Measurements from ENCODE around the gene KIFC1. TPM values are rescaled to one million over a fixed set of nuclear protein-coding genes. Genes with fewer than 3 reads are reported as not detected.

The KIFC1 gene
- total RNA-seq, 4 donors from 2014 or later = 9.6 to 38.9 (median 11.2) TPM

GRCh38 chr6:33418690-33419291 is 27.2 kb downstream of the KIFC1 start:
- Histone ChIP-seq H3K36me3 (peaks cover 9 to 28% (median 23%) of the 10 kb centered on the region in 3 donors), H3K4me3 (peak overlapping the region; percentile 24 to 85 (median 72)), H3K9me3 (no peaks in the 10 kb centered on the region), H3K27ac (peak overlapping the region; percentile 89 to 99 (median 96)), H3K4me1 (peaks cover 35 to 70% (median 37%) of the 10 kb centered on the region in 3 donors), H3K27me3 (no peaks in the 10 kb centered on the region)
- no peak for TF ChIP-seq POLR2A (IDR thresholded peaks at IDR 0.05)
- TF ChIP-seq, protein P1, sequence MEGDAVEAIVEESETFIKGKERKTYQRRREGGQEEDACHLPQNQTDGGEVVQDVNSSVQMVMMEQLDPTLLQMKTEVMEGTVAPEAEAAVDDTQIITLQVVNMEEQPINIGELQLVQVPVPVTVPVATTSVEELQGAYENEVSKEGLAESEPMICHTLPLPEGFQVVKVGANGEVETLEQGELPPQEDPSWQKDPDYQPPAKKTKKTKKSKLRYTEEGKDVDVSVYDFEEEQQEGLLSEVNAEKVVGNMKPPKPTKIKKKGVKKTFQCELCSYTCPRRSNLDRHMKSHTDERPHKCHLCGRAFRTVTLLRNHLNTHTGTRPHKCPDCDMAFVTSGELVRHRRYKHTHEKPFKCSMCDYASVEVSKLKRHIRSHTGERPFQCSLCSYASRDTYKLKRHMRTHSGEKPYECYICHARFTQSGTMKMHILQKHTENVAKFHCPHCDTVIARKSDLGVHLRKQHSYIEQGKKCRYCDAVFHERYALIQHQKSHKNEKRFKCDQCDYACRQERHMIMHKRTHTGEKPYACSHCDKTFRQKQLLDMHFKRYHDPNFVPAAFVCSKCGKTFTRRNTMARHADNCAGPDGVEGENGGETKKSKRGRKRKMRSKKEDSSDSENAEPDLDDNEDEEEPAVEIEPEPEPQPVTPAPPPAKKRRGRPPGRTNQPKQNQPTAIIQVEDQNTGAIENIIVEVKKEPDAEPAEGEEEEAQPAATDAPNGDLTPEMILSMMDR (IDR thresholded peaks at IDR 0.05) = no peak
- intact Hi-C loops (cut with DNase I) = loop anchor here (10.0 kb wide), 1 partner anchor 156 kb away; no protein-coding TSS in a partner anchor
- 27 to 39% methylated on average over 7 to 8 of the region's 8 CpGs for WGBS, 2 donors
- no peak for DNase-seq

- peak within 1 kb of the TSS; percentile 89 to 99 (median 96) for H3K27ac ChIP-seq
- intact Hi-C loops (cut with DNase I) = loop anchor here (10.0 kb wide), 1 partner anchor 155 kb away; no protein-coding TSS in a partner anchor
- H3K4me3 ChIP-seq = peak within 1 kb of the TSS; percentile 2 to 85 (median 38)
- no peaks in the 10 kb centered on the region for H3K27me3 ChIP-seq
- WGBS, 2 donors = 5 to 6% methylated on average over 13 to 14 of the region's 22 CpGs
- H3K9me3 ChIP-seq = no peaks in the 10 kb centered on the region
- no peak for DNase-seq
- TF ChIP-seq POLR2A (IDR thresholded peaks at IDR 0.05) = peak in 1 of 4 donors; percentile 28
- TF ChIP-seq, protein P1 (IDR thresholded peaks at IDR 0.05) = no peak
- H3K4me1 ChIP-seq = peaks cover 37 to 69% (median 45%) of the 10 kb centered on the region in 3 donors
- peaks cover 1 to 17% (median 14%) of the 10 kb centered on the region in 3 donors for H3K36me3 ChIP-seq
Measured at GRCh38 chr6:33419580-33420490, 28.2 kb downstream of the KIFC1 start, which contains the start of gene SYNGAP1. Gene SYNGAP1 (plus strand): TSS chr6:33420065. CDS start chr6:33420265, 200 bp downstream.

DNA sequence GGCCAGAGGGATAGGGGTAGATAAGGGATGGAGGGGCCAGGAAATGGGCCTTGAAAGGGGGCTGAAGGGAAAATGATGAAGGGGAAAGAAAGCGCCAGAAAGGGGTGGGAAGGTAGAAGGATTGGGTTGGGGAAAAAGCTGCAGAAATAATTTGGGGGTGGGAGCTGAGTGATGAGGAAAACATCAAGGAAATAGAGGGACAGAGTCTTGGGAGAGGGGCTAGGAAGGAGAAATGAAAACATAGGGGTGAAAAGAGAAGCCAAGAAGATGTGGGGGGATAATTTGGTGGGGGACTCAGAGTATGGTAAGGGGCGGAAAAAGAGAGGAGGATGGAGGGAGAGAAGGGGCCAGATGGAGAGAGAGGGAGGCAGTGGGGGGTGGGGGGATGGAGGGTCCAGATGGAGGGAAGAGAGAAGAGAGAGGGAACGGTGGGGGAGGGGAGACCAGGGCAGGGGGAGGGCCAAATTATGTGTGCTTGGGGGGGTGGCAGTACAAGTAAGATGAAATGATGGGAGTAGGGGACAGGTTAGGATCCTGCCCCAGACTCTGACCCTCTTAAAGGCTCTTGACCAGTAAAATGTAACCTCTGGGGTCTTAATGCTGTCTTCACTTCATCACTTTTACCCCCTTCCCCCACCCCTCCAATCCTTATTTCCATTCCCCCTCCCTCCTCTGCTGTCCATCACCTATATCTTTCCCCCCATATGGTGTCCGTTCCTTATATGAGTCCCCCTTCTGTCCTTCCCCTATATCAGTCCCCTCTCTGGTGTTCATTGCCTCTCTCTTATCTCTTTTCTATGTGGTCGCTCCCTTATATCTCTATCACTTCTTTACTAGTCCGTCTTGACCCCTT is 29.1 kb downstream of the KIFC1 start:
- no peaks in the 10 kb centered on the region for H3K9me3 ChIP-seq
- no peak for DNase-seq
- H3K4me3 ChIP-seq = peak overlapping the region; percentile 2 to 62 (median 38)
- intact Hi-C loops (cut with DNase I) = no loop called here
- no peaks in the 10 kb centered on the region for H3K27me3 ChIP-seq
- H3K36me3 ChIP-seq = peaks cover 0 to 8% (median 5%) of the 10 kb centered on the region in 3 donors
- peaks cover 35 to 67% (median 43%) of the 10 kb centered on the region in 3 donors for H3K4me1 ChIP-seq
- peak overlapping the region; percentile 81 to 99 (median 92) for H3K27ac ChIP-seq
- 60 to 69% methylated on average over 6 of the region's 6 CpGs for WGBS, 2 donors
- no peak for TF ChIP-seq POLR2A (IDR thresholded peaks at IDR 0.05)
- TF ChIP-seq, protein P1 (IDR thresholded peaks at IDR 0.05) = no peak

- Histone ChIP-seq H3K4me1 (peaks cover 37 to 67% (median 38%) of the 10 kb centered on the region in 3 donors), H3K4me3 (no peak overlapping the region), H3K27ac (peak overlapping the region in 2 of 4 donors; percentile 96 to 99), H3K27me3 (no peaks in the 10 kb centered on the region), H3K9me3 (no peaks in the 10 kb centered on the region), H3K36me3 (peaks cover 0 to 3% (median 0%) of the 10 kb centered on the region in 3 donors)
- TF ChIP-seq, protein P1 (IDR thresholded peaks at IDR 0.05) = no peak
- TF ChIP-seq POLR2A (IDR thresholded peaks at IDR 0.05) = no peak
- DNase-seq = no peak
- WGBS, 2 donors = 67 to 69% methylated on average over 2 of the region's 2 CpGs
- intact Hi-C loops (cut with DNase I) = no loop called here
Measured at GRCh38 chr6:33421344-33421643, 29.7 kb downstream of the KIFC1 start.
